NB4 (cell line): ENCODE data around the gene FAM136A.

Source experiments
- CTCF ChIP-seq: IDR thresholded peaks from one replicate; pipeline ENCODE4 v1.5.1; 2012; ENCODE audit warnings: low read depth, low read length
- MAX ChIP-seq: IDR thresholded peaks from 2 replicates; pipeline ENCODE4 v1.6.1; 2011; ENCODE audit warnings: low read depth, low read length
- MYC ChIP-seq: IDR thresholded peaks from 2 replicates; pipeline ENCODE4 v1.6.1; 2011; ENCODE audit warnings: low read depth, low read length
- POLR2A ChIP-seq: IDR thresholded peaks from 2 replicates; pipeline ENCODE4 v1.6.1; 2011; ENCODE audit warnings: mild to moderate bottlenecking; ENCODE audit not compliant: insufficient read length; ENCODE audit errors: extremely low read depth

- TF ChIP-seq CTCF = no peak
- TF ChIP-seq MAX = no peak
- TF ChIP-seq POLR2A = no peak
- TF ChIP-seq MYC = no peak
These were observed 51.4 kb downstream of the FAM136A start for GRCh38 chr2:70250434-70250833.
